GM12878 (cell line): Measurements from ENCODE around the gene MAGI2. TPM values are rescaled to one million over a fixed set of nuclear protein-coding genes. Genes with fewer than 3 reads are reported as not detected.

Experiments
- ATAC-seq: fragments of 200-7000 bp; cut with Tn5 transposase; 3 replicates; pipeline ENCODE4 v1.9.1; 2020; ENCODE audit warnings: mild to moderate bottlenecking, moderate library complexity
- BruUV-seq: library from RNA; stranded (reverse); fragments of 400-500 nt; replicated peaks from 2 replicates; lab custom pipeline; 2021; lab: Mats Ljungman, UMichigan
- CTCF ChIA-PET: fragments of 300-600 bp; sonication (Branson Sonifier 250); formaldehyde crosslinking; extraction: SDS; loops from one replicate; lab custom pipeline; 2021; ENCODE audit warnings: inconsistent platforms; lab: Yijun Ruan, JAX
- POLR2A ChIA-PET: fragments of 350-600 bp; formaldehyde crosslinking; extraction: SDS; loops from one replicate; lab custom pipeline; 2021; ENCODE audit warnings: inconsistent platforms; lab: Charles Lee
- RAD21 ChIA-PET: fragments of 300-600 bp; sonication (Branson Sonifier 250); formaldehyde crosslinking; loops from one replicate; lab custom pipeline; 2023; ENCODE audit warnings: antibody characterized with exemption; ENCODE audit not compliant: unreplicated experiment; lab: Charles Lee
- SMC1A ChIA-PET: fragments of 300-600 bp; sonication (Branson Sonifier 250); formaldehyde crosslinking; loops from one replicate; lab custom pipeline; 2023; ENCODE audit not compliant: unreplicated experiment, uncharacterized antibody; lab: Charles Lee
- DNase-seq: peaks from one replicate; pipeline ENCODE4 v3.0.0-alpha.2; 2011; ENCODE audit warnings: low read depth, low spot score
- FAIRE-seq: peaks from 3 replicates; lab custom pipeline; 2011; peaks lifted over from hg19 to GRCh38; lab: Jason Lieb, UNC
- H2AFZ ChIP-seq: 2 replicates; pipeline ENCODE4 v1.6.0; 2011; ENCODE audit warnings: low read depth, low read length, control low read depth; ENCODE audit not compliant: control insufficient read depth
- H3K27ac ChIP-seq: 2 replicates; pipeline ENCODE4 v1.5.1; 2011; ENCODE audit warnings: control low read depth; ENCODE audit not compliant: control insufficient read depth, insufficient read depth
- H3K27me3 ChIP-seq, 2 experiments: replicated peaks in 1 of 2; 2 replicates each; pipeline versions ENCODE4 v1.6.0 to v1.6.1; 2011; ENCODE audit warnings: low read length in 1 of 2; ENCODE audit not compliant: control insufficient read depth in 2 of 2, insufficient read depth in 2 of 2
- H3K36me3 ChIP-seq, 2 experiments: 2 replicates each; pipeline ENCODE4 v1.5.1; 2011; ENCODE audit warnings: low read length in 1 of 2; ENCODE audit not compliant: control insufficient read depth in 2 of 2, insufficient read depth in 2 of 2
- H3K4me1 ChIP-seq: 2 replicates; pipeline ENCODE4 v1.6.1; 2011; ENCODE audit warnings: mild to moderate bottlenecking, low read length, moderate library complexity, mixed read lengths; ENCODE audit not compliant: control insufficient read depth, insufficient read depth
- H3K4me2 ChIP-seq: 2 replicates; pipeline ENCODE4 v1.6.0; 2011; ENCODE audit warnings: control low read depth; ENCODE audit not compliant: control insufficient read depth, insufficient read depth
- H3K4me3 ChIP-seq: fragments of 200-600 bp; sonication (generic); 2 replicates; pipeline ENCODE4 v1.5.1; 2016
- H3K79me2 ChIP-seq: 2 replicates; pipeline ENCODE4 v1.6.0; 2011; ENCODE audit warnings: low read length; ENCODE audit not compliant: control insufficient read depth, insufficient read depth
- H3K9ac ChIP-seq: 2 replicates; pipeline ENCODE4 v1.8.0; 2011; ENCODE audit warnings: low read length, control low read depth, mixed read lengths; ENCODE audit not compliant: control insufficient read depth, insufficient read depth
- H3K9me3 ChIP-seq: replicated peaks from 3 replicates; pipeline ENCODE4 v1.5.1; 2011; ENCODE audit warnings: mild to moderate bottlenecking, low read length; ENCODE audit not compliant: control insufficient read depth, insufficient read depth
- H4K20me1 ChIP-seq: 2 replicates; pipeline ENCODE4 v1.6.0; 2011; ENCODE audit not compliant: control insufficient read depth, insufficient read depth
- LARP7 ChIP-seq: fragments of 450-650 bp; IDR thresholded peaks from 2 replicates; pipeline ENCODE4 v1.6.1; 2017; ENCODE audit warnings: mild to moderate bottlenecking
- NR2C1 ChIP-seq: fragments of 450-650 bp; IDR thresholded peaks from 2 replicates; pipeline ENCODE4 v1.6.1; 2017; ENCODE audit warnings: antibody characterized with exemption, mild to moderate bottlenecking, moderate library complexity
- SMC3 ChIP-seq: IDR thresholded peaks from 2 replicates; pipeline ENCODE4 v1.6.1; 2011; ENCODE audit warnings: low read length, improper control_type of control experiment, borderline replicate concordance
- TCF3 ChIP-seq: IDR thresholded peaks from 2 replicates; pipeline ENCODE4 v1.6.1; 2012; ENCODE audit warnings: low read depth, mild to moderate bottlenecking, low read length, borderline replicate concordance; ENCODE audit not compliant: insufficient read depth
- ZNF207 ChIP-seq: fragments of 450-650 bp; IDR thresholded peaks from 2 replicates; pipeline ENCODE4 v1.6.1; 2014; ENCODE audit warnings: antibody characterized with exemption, mild to moderate bottlenecking, borderline replicate concordance
- WGBS: methylation state at CpG from one replicate; pipeline ENCODE4 v1.1.6; 2016; ENCODE audit warnings: low lambda C conversion rate; ENCODE audit not compliant: insufficient replicate concordance, insufficient coverage; ENCODE audit errors: missing lambda C conversion rate; 5-methylcytosine and 5-hydroxymethylcytosine counted together
- in situ Hi-C: fragments of 300-500 bp; cut with MboI; formaldehyde crosslinking; loops from 9 replicates; pipeline ENCODE4 v1.14.3; 2018; ENCODE audit warnings: mixed read lengths
- intact Hi-C: fragments of 100-400 bp; cut with micrococcal nuclease; formaldehyde crosslinking; loops from one replicate; pipeline ENCODE4 v1.14.2; 2022; ENCODE audit not compliant: unreplicated experiment
- polyA plus RNA-seq, 11 experiments: library from polyadenylated mRNA; depleted of rRNA in 4 of 11; unstranded in 6 of 11; stranded (reverse) in 5 of 11; fragments of >200 nt; fragmentation: Nextera tagmentation in 4 of 11; fragmentation: Illumina TruSeq in 1 of 11; extraction: Ambion mirVana in 4 of 11; extraction: Trizol in 1 of 11; gene quantifications; 1 replicate in 1 of 11; 2 replicates in 10 of 11; pipeline versions ENCODE4 v1.2.1 to v1.2.3, GENCODE V29; 2011 to 2016; ENCODE audit warnings: inconsistent platforms in 2 of 11, missing spikeins in 2 of 11, low read depth in 1 of 11
- total RNA-seq, 4 experiments: library from RNA; depleted of rRNA in 3 of 4; stranded (reverse); fragments of >200 nt in 3 of 4; fragmentation: Illumina TruSeq in 1 of 4; extraction: Trizol in 1 of 4; gene quantifications; 2 replicates each; pipeline versions ENCODE4 v1.2.1 to v1.2.3, GENCODE V29; 2013 to 2021
- TF ChIP-seq, protein P1 (sequence below): IDR thresholded peaks from 2 replicates; pipeline ENCODE4 v1.6.1; 2011; ENCODE audit warnings: low read depth, low read length, improper control_type of control experiment, borderline replicate concordance
- TF ChIP-seq, protein P2 (sequence below): fragments of 450-650 bp; IDR thresholded peaks from 2 replicates; pipeline ENCODE4 v1.6.1; 2016; ENCODE audit warnings: mild to moderate bottlenecking
- TF ChIP-seq, protein P3 (sequence below): fragments of 450-650 bp; IDR thresholded peaks from 2 replicates; pipeline ENCODE4 v1.6.1; 2017; ENCODE audit warnings: mild to moderate bottlenecking, moderate library complexity
- TF ChIP-seq, protein P4 (sequence below): IDR thresholded peaks from 2 replicates; pipeline ENCODE4 v1.6.1; 2012; ENCODE audit warnings: low read depth, low read length, improper control_type of control experiment
- TF ChIP-seq, protein P5 (sequence below): fragments of 450-650 bp; IDR thresholded peaks from 2 replicates; pipeline ENCODE4 v1.6.1; 2016; ENCODE audit warnings: mild to moderate bottlenecking

The MAGI2 gene
- total and polyA plus RNA-seq, 10 of the 15 experiments (the other 5 are each of a cell fraction or from before 2014, with no cell fraction given): 0.01 to 0.31 (median 0.05) TPM; not detected in 2

DNA sequence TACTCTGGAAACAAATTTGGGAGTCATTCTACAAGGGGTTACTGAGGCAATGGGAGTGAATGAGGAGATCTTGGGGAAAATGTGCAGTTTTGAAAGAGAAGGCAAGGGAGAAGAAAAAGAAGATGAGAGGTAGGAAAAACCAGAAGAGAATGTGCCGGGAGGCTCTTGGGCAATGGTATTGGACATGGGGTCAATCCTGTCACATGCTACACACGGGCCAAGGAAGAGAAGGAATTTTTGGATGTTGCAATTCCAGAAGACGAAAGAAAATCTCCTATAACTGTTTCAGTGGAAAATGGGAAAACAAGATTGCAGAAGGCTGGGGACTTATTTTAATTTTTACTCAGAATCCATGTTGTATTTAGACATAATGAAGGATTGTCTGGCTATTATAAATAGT, 1039.9 kb downstream of the MAGI2 start:
- ChIA-PET POLR2A (no interaction called here), SMC1A (interaction anchor here (1.0 kb wide), 1 partner anchor 9 kb away, joined by 3 read pairs; no protein-coding TSS in a partner anchor), CTCF (no interaction called here), RAD21 (no interaction called here)
- intact Hi-C loops: no loop called here
- DNase-seq: no peak
- H3K9me3 ChIP-seq: no peaks in the 10 kb centered on the region
- FAIRE-seq: no peak
- H3K9ac ChIP-seq: no peak overlapping the region
- H3K4me2 ChIP-seq: no peak overlapping the region
- H4K20me1 ChIP-seq: no peaks in the 10 kb centered on the region
- in situ Hi-C loops: no loop called here
- 27% methylated on average over 3 of the region's 3 CpGs for WGBS
- no peak overlapping the region for H3K4me3 ChIP-seq
- BruUV-seq: no TSS peak
- no peaks in the 10 kb centered on the region for H3K36me3 ChIP-seq
- H3K27me3 ChIP-seq: no peaks in the 10 kb centered on the region
- H3K79me2 ChIP-seq: no peaks in the 10 kb centered on the region
- H3K4me1 ChIP-seq: no peaks in the 10 kb centered on the region
- no peak overlapping the region for H2AFZ ChIP-seq
- no peak overlapping the region for H3K27ac ChIP-seq
- ATAC-seq: no peak
- TF ChIP-seq LARP7 (no peak), SMC3 (no peak), ZNF207 (no peak), TCF3 (no peak), NR2C1 (no peak)
- TF ChIP-seq, protein P1, sequence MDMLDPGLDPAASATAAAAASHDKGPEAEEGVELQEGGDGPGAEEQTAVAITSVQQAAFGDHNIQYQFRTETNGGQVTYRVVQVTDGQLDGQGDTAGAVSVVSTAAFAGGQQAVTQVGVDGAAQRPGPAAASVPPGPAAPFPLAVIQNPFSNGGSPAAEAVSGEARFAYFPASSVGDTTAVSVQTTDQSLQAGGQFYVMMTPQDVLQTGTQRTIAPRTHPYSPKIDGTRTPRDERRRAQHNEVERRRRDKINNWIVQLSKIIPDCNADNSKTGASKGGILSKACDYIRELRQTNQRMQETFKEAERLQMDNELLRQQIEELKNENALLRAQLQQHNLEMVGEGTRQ: no peak
- TF ChIP-seq, protein P2, sequence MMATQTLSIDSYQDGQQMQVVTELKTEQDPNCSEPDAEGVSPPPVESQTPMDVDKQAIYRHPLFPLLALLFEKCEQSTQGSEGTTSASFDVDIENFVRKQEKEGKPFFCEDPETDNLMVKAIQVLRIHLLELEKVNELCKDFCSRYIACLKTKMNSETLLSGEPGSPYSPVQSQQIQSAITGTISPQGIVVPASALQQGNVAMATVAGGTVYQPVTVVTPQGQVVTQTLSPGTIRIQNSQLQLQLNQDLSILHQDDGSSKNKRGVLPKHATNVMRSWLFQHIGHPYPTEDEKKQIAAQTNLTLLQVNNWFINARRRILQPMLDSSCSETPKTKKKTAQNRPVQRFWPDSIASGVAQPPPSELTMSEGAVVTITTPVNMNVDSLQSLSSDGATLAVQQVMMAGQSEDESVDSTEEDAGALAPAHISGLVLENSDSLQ: no peak
- TF ChIP-seq, protein P3, sequence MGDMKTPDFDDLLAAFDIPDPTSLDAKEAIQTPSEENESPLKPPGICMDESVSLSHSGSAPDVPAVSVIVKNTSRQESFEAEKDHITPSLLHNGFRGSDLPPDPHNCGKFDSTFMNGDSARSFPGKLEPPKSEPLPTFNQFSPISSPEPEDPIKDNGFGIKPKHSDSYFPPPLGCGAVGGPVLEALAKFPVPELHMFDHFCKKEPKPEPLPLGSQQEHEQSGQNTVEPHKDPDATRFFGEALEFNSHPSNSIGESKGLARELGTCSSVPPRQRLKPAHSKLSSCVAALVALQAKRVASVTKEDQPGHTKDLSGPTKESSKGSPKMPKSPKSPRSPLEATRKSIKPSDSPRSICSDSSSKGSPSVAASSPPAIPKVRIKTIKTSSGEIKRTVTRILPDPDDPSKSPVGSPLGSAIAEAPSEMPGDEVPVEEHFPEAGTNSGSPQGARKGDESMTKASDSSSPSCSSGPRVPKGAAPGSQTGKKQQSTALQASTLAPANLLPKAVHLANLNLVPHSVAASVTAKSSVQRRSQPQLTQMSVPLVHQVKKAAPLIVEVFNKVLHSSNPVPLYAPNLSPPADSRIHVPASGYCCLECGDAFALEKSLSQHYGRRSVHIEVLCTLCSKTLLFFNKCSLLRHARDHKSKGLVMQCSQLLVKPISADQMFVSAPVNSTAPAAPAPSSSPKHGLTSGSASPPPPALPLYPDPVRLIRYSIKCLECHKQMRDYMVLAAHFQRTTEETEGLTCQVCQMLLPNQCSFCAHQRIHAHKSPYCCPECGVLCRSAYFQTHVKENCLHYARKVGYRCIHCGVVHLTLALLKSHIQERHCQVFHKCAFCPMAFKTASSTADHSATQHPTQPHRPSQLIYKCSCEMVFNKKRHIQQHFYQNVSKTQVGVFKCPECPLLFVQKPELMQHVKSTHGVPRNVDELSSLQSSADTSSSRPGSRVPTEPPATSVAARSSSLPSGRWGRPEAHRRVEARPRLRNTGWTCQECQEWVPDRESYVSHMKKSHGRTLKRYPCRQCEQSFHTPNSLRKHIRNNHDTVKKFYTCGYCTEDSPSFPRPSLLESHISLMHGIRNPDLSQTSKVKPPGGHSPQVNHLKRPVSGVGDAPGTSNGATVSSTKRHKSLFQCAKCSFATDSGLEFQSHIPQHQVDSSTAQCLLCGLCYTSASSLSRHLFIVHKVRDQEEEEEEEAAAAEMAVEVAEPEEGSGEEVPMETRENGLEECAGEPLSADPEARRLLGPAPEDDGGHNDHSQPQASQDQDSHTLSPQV: no peak
- TF ChIP-seq, protein P4, sequence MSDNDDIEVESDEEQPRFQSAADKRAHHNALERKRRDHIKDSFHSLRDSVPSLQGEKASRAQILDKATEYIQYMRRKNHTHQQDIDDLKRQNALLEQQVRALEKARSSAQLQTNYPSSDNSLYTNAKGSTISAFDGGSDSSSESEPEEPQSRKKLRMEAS: no peak
- TF ChIP-seq, protein P5, sequence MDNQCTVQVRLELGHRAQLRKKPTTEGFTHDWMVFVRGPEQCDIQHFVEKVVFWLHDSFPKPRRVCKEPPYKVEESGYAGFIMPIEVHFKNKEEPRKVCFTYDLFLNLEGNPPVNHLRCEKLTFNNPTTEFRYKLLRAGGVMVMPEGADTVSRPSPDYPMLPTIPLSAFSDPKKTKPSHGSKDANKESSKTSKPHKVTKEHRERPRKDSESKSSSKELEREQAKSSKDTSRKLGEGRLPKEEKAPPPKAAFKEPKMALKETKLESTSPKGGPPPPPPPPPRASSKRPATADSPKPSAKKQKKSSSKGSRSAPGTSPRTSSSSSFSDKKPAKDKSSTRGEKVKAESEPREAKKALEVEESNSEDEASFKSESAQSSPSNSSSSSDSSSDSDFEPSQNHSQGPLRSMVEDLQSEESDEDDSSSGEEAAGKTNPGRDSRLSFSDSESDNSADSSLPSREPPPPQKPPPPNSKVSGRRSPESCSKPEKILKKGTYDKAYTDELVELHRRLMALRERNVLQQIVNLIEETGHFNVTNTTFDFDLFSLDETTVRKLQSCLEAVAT: no peak
